ENCODE data around the gene NPAP1. TPM values are rescaled to one million over a fixed set of nuclear protein-coding genes. Genes with fewer than 3 reads are reported as not detected.

NPAP1 gene
- total RNA-seq, 1 donor from 2014 or later = not detected

DNA sequence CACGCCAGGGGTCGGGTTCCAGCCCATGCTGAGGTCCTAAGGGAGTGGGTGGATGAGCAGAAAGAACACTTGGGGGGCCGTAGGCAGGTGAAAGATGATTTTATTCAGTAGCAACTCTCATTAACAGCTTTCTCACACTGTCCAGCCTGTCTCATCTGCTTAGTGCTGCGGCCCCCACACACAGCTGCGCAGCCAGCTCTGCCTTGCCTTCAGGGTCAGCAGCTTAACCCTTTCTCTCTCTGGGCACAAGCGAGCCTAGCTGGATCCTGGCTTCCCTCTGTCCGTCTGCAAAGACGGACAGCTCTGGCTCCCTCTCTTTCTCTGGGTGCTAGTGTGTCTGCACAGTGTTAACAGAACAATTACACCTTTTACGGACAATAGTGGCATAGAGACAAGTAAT lies 21.3 kb downstream of the NPAP1 start:
- TF ChIP-seq, protein P1, sequence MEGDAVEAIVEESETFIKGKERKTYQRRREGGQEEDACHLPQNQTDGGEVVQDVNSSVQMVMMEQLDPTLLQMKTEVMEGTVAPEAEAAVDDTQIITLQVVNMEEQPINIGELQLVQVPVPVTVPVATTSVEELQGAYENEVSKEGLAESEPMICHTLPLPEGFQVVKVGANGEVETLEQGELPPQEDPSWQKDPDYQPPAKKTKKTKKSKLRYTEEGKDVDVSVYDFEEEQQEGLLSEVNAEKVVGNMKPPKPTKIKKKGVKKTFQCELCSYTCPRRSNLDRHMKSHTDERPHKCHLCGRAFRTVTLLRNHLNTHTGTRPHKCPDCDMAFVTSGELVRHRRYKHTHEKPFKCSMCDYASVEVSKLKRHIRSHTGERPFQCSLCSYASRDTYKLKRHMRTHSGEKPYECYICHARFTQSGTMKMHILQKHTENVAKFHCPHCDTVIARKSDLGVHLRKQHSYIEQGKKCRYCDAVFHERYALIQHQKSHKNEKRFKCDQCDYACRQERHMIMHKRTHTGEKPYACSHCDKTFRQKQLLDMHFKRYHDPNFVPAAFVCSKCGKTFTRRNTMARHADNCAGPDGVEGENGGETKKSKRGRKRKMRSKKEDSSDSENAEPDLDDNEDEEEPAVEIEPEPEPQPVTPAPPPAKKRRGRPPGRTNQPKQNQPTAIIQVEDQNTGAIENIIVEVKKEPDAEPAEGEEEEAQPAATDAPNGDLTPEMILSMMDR (IDR thresholded peaks at IDR 0.05; ENCODE audit: insufficient read depth, low read depth, low read length) = no peak
- no peak for TF ChIP-seq EZH2 (IDR thresholded peaks at IDR 0.05; ENCODE audit: insufficient read depth, low read length)
- no peak overlapping the region for H2AFZ ChIP-seq (ENCODE audit: low read depth, low read length)
- no peaks in the 10 kb centered on the region for H3K36me3 Mint-ChIP-seq (ENCODE audit: low read depth, unreplicated experiment)
- no peak overlapping the region for H3K27ac ChIP-seq (ENCODE audit: low read depth, low read length)
- H3K27me3 Mint-ChIP-seq (ENCODE audit: low read depth, unreplicated experiment) = no peaks in the 10 kb centered on the region
- FAIRE-seq (no peak), DNase-seq (ENCODE audit: low read depth) (no peak)
- H3K4me2 ChIP-seq (ENCODE audit: low read length) = no peak overlapping the region
- H3K4me1 ChIP-seq (ENCODE audit: insufficient read depth, low read length) = no peaks in the 10 kb centered on the region
- H3K4me3 ChIP-seq (ENCODE audit: insufficient read depth, low read depth, low read length) = no peak overlapping the region
- no peak overlapping the region for H3K27ac Mint-ChIP-seq (ENCODE audit: unreplicated experiment)
- no peaks in the 10 kb centered on the region for H4K20me1 ChIP-seq (ENCODE audit: insufficient read depth, low read length)
- H3K9ac ChIP-seq (ENCODE audit: low read length) = no peak overlapping the region
- H3K79me2 ChIP-seq (ENCODE audit: insufficient read depth, low read length) = no peaks in the 10 kb centered on the region
- H3K27me3 ChIP-seq (ENCODE audit: insufficient read depth, low read length) = no peaks in the 10 kb centered on the region
- no peak overlapping the region for H3K4me3 Mint-ChIP-seq (ENCODE audit: unreplicated experiment)
- no peaks in the 10 kb centered on the region for H3K9me3 ChIP-seq (ENCODE audit: insufficient read depth, low read depth, low read length)
- H3K4me1 Mint-ChIP-seq (ENCODE audit: low read depth, unreplicated experiment) = no peaks in the 10 kb centered on the region
- no peaks in the 10 kb centered on the region for H3K36me3 ChIP-seq (ENCODE audit: insufficient read depth, low read length)
- H3K9me3 Mint-ChIP-seq (ENCODE audit: unreplicated experiment) = peaks cover 2% of the 10 kb centered on the region

DNA sequence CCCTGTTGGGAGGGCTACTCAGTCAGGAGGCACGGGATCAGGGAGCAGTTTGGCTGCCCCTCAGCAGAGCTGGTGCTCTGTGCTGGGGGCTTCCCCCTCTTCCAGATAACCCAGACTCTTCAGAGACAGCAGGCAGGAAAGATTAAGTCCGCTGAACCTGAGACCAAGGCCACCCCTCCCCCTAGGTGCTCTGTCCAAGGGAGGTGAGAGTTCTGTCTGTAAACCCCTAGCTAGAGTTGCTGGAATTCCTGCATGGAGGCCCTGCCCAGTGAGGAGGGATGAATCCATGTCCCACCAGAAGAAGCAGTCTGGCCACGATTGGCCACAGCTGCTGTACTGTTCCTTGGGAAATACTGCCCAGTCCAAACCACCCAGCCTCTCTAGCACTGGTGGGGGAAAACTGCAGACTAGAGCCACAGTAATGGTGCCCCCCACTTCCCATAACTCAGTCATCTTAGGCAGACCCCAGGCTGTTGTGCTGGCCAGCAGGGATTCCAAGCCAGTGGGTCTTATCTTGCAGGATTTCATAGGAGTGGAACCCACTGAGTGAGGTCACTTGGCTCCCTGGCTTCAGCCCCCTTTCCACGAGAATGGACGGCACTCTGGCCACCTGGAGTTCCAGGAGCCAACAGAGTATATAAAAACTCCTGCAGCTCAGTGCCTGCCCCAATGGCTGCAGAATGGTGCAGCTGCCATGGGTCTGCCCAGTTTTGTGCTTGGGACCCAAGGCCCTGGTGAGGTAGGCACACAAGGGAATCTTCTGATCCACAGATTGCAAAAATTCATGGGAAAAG lies 42.9 kb downstream of the NPAP1 start:
- no peak overlapping the region for H3K4me3 Mint-ChIP-seq (ENCODE audit: unreplicated experiment)
- no peaks in the 10 kb centered on the region for H3K4me1 Mint-ChIP-seq (ENCODE audit: low read depth, unreplicated experiment)
- TF ChIP-seq, protein P1 (IDR thresholded peaks at IDR 0.05; ENCODE audit: insufficient read depth, low read depth, low read length) = no peak
- TF ChIP-seq EZH2 (IDR thresholded peaks at IDR 0.05; ENCODE audit: insufficient read depth, low read length) = no peak
- H3K4me2 ChIP-seq (ENCODE audit: low read length) = no peak overlapping the region
- no peaks in the 10 kb centered on the region for H3K27me3 ChIP-seq (ENCODE audit: insufficient read depth, low read length)
- FAIRE-seq (no peak), DNase-seq (ENCODE audit: low read depth) (no peak)
- H3K9me3 ChIP-seq (ENCODE audit: insufficient read depth, low read depth, low read length) = no peaks in the 10 kb centered on the region
- H2AFZ ChIP-seq (ENCODE audit: low read depth, low read length) = no peak overlapping the region
- H3K36me3 ChIP-seq (ENCODE audit: insufficient read depth, low read length) = no peaks in the 10 kb centered on the region
- H3K4me3 ChIP-seq (ENCODE audit: insufficient read depth, low read depth, low read length) = no peak overlapping the region
- H3K4me1 ChIP-seq (ENCODE audit: insufficient read depth, low read length) = no peaks in the 10 kb centered on the region
- no peak overlapping the region for H3K27ac ChIP-seq (ENCODE audit: low read depth, low read length)
- H3K79me2 ChIP-seq (ENCODE audit: insufficient read depth, low read length) = no peaks in the 10 kb centered on the region
- no peak overlapping the region for H3K9ac ChIP-seq (ENCODE audit: low read length)
- H3K27ac Mint-ChIP-seq (ENCODE audit: unreplicated experiment) = no peak overlapping the region
- no peaks in the 10 kb centered on the region for H3K36me3 Mint-ChIP-seq (ENCODE audit: low read depth, unreplicated experiment)
- peaks cover 8% of the 10 kb centered on the region for H3K9me3 Mint-ChIP-seq (ENCODE audit: unreplicated experiment)
- H3K27me3 Mint-ChIP-seq (ENCODE audit: low read depth, unreplicated experiment) = no peaks in the 10 kb centered on the region
- H4K20me1 ChIP-seq (ENCODE audit: insufficient read depth, low read length) = no peaks in the 10 kb centered on the region

DNA sequence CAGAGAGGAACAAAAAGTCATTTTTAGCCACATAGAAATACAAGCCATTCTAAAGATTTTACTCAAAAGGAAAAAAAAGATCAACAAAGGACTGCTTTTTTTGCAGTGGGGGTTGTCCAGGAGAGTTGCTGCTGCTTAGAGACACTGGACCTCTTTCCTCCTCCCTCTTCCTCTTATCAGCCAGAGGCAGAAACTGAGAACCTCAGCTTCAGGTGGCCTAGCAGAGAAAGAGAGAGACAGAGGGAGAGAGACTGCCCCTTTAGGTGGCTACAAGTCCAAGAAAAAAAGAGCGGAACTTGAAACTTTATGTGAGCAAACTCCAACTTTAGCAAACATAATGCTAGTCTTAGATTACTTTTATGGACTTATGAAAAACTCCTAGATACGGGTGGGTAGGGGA lies 54.2 kb downstream of the NPAP1 start:
- Mint-ChIP-seq H3K4me1 (ENCODE audit: low read depth, unreplicated experiment) (no peaks in the 10 kb centered on the region), H3K27ac (ENCODE audit: unreplicated experiment) (no peak overlapping the region), H3K36me3 (ENCODE audit: low read depth, unreplicated experiment) (no peaks in the 10 kb centered on the region), H3K9me3 (ENCODE audit: unreplicated experiment) (peaks cover 2% of the 10 kb centered on the region), H3K27me3 (ENCODE audit: low read depth, unreplicated experiment) (no peaks in the 10 kb centered on the region), H3K4me3 (ENCODE audit: unreplicated experiment) (no peak overlapping the region)
- Histone ChIP-seq H3K36me3 (ENCODE audit: insufficient read depth, low read length) (no peaks in the 10 kb centered on the region), H3K4me1 (ENCODE audit: insufficient read depth, low read length) (no peaks in the 10 kb centered on the region), H3K9ac (ENCODE audit: low read length) (no peak overlapping the region), H3K4me3 (ENCODE audit: insufficient read depth, low read depth, low read length) (no peak overlapping the region), H3K4me2 (ENCODE audit: low read length) (no peak overlapping the region), H3K9me3 (ENCODE audit: insufficient read depth, low read depth, low read length) (no peaks in the 10 kb centered on the region), H3K27ac (ENCODE audit: low read depth, low read length) (no peak overlapping the region), H4K20me1 (ENCODE audit: insufficient read depth, low read length) (no peaks in the 10 kb centered on the region), H3K79me2 (ENCODE audit: insufficient read depth, low read length) (no peaks in the 10 kb centered on the region), H2AFZ (ENCODE audit: low read depth, low read length) (no peak overlapping the region), H3K27me3 (ENCODE audit: insufficient read depth, low read length) (no peaks in the 10 kb centered on the region)
- DNase-seq (ENCODE audit: low read depth) = no peak
- TF ChIP-seq, protein P1 (IDR thresholded peaks at IDR 0.05; ENCODE audit: insufficient read depth, low read depth, low read length) = no peak
- no peak for TF ChIP-seq EZH2 (IDR thresholded peaks at IDR 0.05; ENCODE audit: insufficient read depth, low read length)
- no peak for FAIRE-seq
